Erythroblast (primary cell): Measurements from ENCODE around the gene TCERG1L.

ENCODE experiments used
- GATA1 ChIP-seq: IDR thresholded peaks from 2 replicates; pipeline ENCODE4 v1.6.1; 2011; ENCODE audit warnings: low read depth, mild to moderate bottlenecking, control low read depth, low read length, moderate library complexity
- POLR2A ChIP-seq: IDR thresholded peaks from 2 replicates; pipeline ENCODE4 v1.6.1; 2011; ENCODE audit warnings: mild to moderate bottlenecking, low read length

- TF ChIP-seq POLR2A (no peak), GATA1 (no peak)
Measured at GRCh38 chr10:131212763-131213325, 98.7 kb downstream of the TCERG1L start.
